Fibroblast of skin of left quadriceps (primary cell): ENCODE results near the gene MAGEB6.
"Not testable (repeated sequence)": the region's sequence is repeated elsewhere in the genome, so short reads cannot be mapped to it uniquely, and the experiment has no call there.

Source experiments
- DNase-seq, 2 experiments: peaks; one replicate each; pipeline ENCODE4 v3.0.0-alpha.2; 2013; ENCODE audit warnings: low read depth in 2 of 2

Gene MAGEB6, protein sequence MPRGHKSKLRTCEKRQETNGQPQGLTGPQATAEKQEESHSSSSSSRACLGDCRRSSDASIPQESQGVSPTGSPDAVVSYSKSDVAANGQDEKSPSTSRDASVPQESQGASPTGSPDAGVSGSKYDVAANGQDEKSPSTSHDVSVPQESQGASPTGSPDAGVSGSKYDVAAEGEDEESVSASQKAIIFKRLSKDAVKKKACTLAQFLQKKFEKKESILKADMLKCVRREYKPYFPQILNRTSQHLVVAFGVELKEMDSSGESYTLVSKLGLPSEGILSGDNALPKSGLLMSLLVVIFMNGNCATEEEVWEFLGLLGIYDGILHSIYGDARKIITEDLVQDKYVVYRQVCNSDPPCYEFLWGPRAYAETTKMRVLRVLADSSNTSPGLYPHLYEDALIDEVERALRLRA

DNA sequence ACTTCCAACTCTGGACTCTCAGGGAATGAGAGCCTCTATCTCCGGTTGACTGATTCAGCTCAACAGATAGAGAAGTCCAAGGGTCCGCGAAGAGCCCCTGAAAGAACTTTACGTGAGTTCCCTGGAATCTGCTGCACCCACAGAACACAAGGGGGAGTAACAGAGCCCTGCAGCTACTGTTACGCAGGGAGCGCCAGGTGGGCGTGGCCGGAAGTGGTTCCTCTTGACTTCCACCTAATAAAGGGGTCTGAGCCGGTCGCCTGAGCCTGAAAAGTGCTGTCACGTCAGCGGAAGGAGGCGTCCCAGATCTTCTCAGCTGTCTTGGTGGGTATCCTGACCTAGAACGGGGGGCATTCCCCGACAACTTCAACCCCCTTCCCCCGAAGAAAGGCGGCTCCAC lies at the start of gene MAGEB6:
Gene MAGEB6, plus strand, starts transcription at position 237 of the 400 bp plus-strand sequence. CDS start 1,407 bp downstream, outside the sequence.
- DNase-seq = no peak

DNA sequence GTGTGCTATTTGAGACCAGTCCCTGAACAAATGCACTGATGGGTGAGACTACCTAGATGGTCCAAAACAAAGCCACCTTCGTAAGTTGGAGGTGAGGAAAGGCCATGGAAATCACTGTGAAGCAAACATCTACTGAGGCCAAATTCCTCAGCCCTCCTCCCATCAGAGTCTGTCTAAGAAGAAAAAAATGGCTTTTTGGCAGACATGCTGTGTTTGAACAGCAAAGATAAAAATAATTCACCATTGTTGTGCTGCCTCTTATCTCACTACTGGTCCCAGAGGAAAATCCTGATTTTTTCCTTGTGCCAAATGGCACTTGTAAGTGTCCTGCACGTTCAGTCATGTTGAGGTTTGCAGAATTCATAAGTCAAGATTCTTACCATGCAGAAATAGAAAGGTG lies 46.2 kb upstream of the MAGEB6 start:
- no peak for DNase-seq

DNA sequence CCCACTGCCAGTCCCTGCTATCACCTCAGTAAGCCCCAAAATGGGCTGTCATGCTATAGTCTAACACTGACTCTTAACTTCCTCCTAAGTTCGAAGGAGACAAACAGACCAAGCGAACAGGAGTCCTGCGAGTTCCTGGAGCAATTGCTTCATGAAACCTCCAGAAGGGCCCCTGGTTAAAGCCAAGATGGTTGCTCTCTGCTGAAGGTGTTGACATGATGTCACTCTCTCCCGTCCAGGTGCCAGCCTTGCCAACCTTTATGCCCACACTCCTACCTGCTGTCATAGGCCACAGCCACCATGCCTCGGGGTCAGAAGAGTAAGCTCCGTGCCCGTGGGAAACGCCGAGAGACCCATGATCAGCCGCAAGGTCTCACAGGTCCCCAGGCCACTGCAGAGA lies 31.9 kb upstream of the MAGEB6 start, which contains the start of gene MAGEB6B:
Gene MAGEB6B, plus strand, starts transcription at position 301 of the 400 bp plus-strand sequence. Its CDS starts 0 bp downstream, at position 301.
- DNase-seq = no peak

DNA sequence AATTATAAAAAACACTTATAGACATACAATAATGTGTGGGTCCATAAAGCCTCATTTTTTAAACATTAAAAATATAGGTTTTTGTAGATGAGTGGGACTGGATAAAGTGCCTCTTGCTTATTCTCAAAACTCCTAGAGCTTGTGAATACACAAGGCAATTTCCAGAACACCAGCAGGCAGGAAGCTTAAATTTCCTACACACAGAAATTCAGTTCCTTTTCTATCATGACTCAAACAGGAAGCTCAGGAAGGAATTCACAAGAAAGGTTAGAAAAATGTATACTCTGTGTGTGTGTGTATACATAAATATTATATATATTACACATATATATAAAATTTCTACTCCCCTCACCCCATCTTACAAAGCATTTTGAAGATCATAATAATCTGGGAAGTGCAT lies 11.3 kb downstream of the MAGEB6 start:
- no peak for DNase-seq

DNA sequence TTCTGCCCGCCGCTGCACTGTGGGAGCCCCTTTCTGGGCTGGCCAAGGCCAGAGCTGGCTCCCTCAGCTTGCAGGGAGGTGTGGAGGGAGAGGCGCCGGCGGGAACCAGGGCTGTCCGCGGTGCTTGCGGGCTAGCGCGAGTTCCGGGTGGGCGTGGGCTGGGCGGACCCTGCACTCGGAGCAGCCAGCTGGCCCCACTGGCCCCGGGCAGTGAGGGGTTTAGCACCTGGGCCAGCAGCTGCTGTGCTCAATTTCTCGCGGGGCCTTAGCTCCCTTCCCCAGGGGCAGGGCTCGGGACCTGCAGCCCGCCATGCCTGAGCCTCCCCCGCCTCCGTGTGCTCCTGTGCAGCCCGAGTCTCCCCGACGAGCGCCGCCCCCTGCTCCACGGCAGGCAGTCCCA lies 12.5 kb downstream of the MAGEB6 start:
- not testable (repeated sequence) for DNase-seq

DNA sequence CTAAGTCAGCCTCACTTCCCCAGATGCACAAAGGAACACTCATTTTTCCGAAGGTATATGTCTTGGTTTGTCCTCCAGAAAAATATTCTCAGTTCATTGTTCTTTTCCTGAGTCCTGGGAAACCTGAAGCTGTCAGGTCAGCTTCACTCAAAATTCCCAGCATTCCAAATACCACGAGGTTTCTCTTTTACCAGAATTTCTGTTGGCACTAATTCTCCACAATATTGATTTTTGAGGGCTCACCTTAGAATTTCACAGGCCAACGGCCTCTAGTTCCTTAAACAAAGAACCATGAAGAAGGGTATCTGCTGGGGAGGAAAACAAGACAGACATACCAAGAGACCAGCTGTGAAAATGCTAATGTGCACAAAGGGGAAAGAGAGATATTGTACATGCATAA lies 15.8 kb downstream of the MAGEB6 start:
- no peak for DNase-seq

DNA sequence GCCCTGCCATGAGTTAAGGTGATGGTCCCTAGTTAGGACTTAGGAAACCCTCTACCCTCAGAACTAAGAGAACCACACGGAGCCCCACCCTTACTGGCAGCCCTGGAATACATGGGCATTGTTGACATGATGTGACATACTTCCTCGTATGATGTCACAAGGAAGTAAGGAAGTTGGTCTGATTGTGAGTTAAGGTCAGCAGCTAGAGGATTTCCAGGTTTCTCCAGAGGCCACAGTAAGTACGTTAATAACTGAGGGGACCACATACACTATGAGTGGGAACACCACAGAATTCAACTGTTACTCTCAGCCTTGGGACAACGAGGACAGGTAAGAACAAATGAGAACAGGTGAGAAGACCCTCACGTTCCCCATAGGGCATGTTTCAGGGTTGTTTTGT lies 23.6 kb downstream of the MAGEB6 start, which contains the start of gene MAGEB5:
Gene MAGEB5, plus strand, starts transcription at position 301 of the 400 bp plus-strand sequence. CDS start 1,133 bp downstream, outside the sequence.
- no peak for DNase-seq

DNA sequence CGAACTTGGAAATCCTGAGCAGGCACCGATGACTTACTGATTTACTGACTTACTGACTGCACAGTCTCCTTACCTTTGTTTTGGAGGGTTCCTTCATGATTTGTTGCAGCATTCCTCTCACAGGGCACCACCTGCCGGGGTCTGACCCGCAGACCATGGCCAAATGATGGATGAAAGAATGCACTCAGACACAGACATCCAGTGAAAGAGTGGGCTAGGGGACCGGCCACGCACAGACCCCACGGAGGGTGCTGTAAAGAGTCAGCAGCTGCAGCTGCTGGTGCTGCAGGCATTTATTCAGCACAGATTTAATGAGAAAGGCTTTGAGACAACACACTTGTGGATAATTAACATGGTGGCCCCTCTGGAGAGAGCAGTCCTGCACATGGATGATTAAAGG lies 27.1 kb downstream of the MAGEB6 start:
- no peak for DNase-seq

DNA sequence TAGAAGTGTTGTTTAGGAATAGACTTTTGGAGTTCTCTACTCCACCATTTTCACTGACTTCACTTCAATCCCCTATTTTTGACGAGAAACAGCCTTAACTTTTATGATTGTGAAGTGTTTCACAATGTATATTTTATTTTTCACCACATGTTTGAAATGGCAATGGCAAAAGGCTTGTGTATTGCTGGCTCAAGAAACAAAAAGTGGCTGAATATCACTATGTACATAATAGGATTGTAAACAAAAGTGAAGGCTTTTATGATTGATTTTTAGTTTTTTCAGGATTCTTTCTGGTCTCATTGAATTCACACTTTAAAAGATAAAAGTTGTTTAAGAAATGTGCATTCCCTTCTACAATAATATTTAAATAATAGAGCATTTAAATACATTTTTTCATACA lies 41.9 kb downstream of the MAGEB6 start:
- DNase-seq = no peak
